ENCODE measurements around the gene CYP4X1. TPM values are rescaled to one million over a fixed set of nuclear protein-coding genes. Genes with fewer than 3 reads are reported as not detected.

Gene CYP4X1
- total and polyA plus RNA-seq, 2 donors from 2014 or later, result 4.8 to 5.6 TPM

- intact Hi-C loops (cut with DNase I), result no loop called here
- H3K27ac ChIP-seq (ENCODE audit: low read depth in 2 of 2, low read length in 2 of 2), result no peak overlapping the region
Observed at GRCh38 chr1:47021070-47021469, 2.4 kb upstream of the CYP4X1 start.

GRCh38 chr1:47024141-47024801 lies 802 bp downstream of the CYP4X1 start:
- Histone ChIP-seq H3K27me3 (ENCODE audit: control insufficient read depth, insufficient read depth, low read length) (no peaks in the 10 kb centered on the region), H3K36me3 (ENCODE audit: control insufficient read depth in 2 of 3, insufficient read depth in 3 of 3, low read length in 3 of 3) (no peaks in the 10 kb centered on the region), H3K9me3 (ENCODE audit: control insufficient read depth in 2 of 3, insufficient read depth in 1 of 3, low read length in 3 of 3) (no peaks in the 10 kb centered on the region), H3K4me1 (ENCODE audit: control insufficient read depth in 2 of 3, insufficient read depth in 2 of 3, low read depth in 1 of 3, low read length in 3 of 3) (peaks cover 0 to 4% (median 4%) of the 10 kb centered on the region in 3 donors), H3K4me3 (ENCODE audit: low read length in 3 of 3) (peak overlapping the region in 2 of 3 donors; percentile 14 to 42), H3K9ac (ENCODE audit: low read length in 3 of 3) (no peak overlapping the region), H3K27ac (ENCODE audit: low read depth in 2 of 2, low read length in 2 of 2) (no peak overlapping the region)
- DNase-seq, result peak in 2 of 5 donors; percentile 36 to 70
- FAIRE-seq, result no peak
- intact Hi-C loops (cut with DNase I), result no loop called here
- TF ChIP-seq CTCF (IDR thresholded peaks at IDR 0.05; ENCODE audit: borderline replicate concordance, extremely low read depth, insufficient read depth), result no peak

More at GRCh38 chr1:47021070-47021469, 2.4 kb upstream of the CYP4X1 start:
- no peak overlapping the region for H3K4me3 ChIP-seq (ENCODE audit: low read length in 3 of 3)
- FAIRE-seq (no peak), DNase-seq (peak in 1 of 5 donors; percentile 24)
- peaks cover 0 to 4% (median 4%) of the 10 kb centered on the region in 3 donors for H3K4me1 ChIP-seq (ENCODE audit: control insufficient read depth in 2 of 3, insufficient read depth in 2 of 3, low read depth in 1 of 3, low read length in 3 of 3)
- TF ChIP-seq CTCF (IDR thresholded peaks at IDR 0.05; ENCODE audit: borderline replicate concordance, extremely low read depth, insufficient read depth), result no peak
- no peaks in the 10 kb centered on the region for H3K36me3 ChIP-seq (ENCODE audit: control insufficient read depth in 2 of 3, insufficient read depth in 3 of 3, low read length in 3 of 3)
- H3K9ac ChIP-seq (ENCODE audit: low read length in 3 of 3), result no peak overlapping the region
- H3K9me3 ChIP-seq (ENCODE audit: control insufficient read depth in 2 of 3, insufficient read depth in 1 of 3, low read length in 3 of 3), result no peaks in the 10 kb centered on the region
- H3K27me3 ChIP-seq (ENCODE audit: control insufficient read depth, insufficient read depth, low read length), result no peaks in the 10 kb centered on the region

- peak overlapping the region in 1 of 2 donors; percentile 3 for H3K27ac ChIP-seq (ENCODE audit: low read depth in 2 of 2, low read length in 2 of 2)
- FAIRE-seq (no peak), DNase-seq (no peak)
- peaks cover 0 to 6% (median 0%) of the 10 kb centered on the region in 3 donors for H3K4me1 ChIP-seq (ENCODE audit: control insufficient read depth in 2 of 3, insufficient read depth in 2 of 3, low read depth in 1 of 3, low read length in 3 of 3)
- no peak overlapping the region for H3K9ac ChIP-seq (ENCODE audit: low read length in 3 of 3)
- no peak for TF ChIP-seq CTCF (IDR thresholded peaks at IDR 0.05; ENCODE audit: borderline replicate concordance, extremely low read depth, insufficient read depth)
- intact Hi-C loops (cut with DNase I), result no loop called here
- H3K27me3 ChIP-seq (ENCODE audit: control insufficient read depth, insufficient read depth, low read length), result no peaks in the 10 kb centered on the region
- no peak overlapping the region for H3K4me3 ChIP-seq (ENCODE audit: low read length in 3 of 3)
- H3K36me3 ChIP-seq (ENCODE audit: control insufficient read depth in 2 of 3, insufficient read depth in 3 of 3, low read length in 3 of 3), result no peaks in the 10 kb centered on the region
- H3K9me3 ChIP-seq (ENCODE audit: control insufficient read depth in 2 of 3, insufficient read depth in 1 of 3, low read length in 3 of 3), result no peaks in the 10 kb centered on the region
Observed at GRCh38 chr1:47030170-47030805, 6.8 kb downstream of the CYP4X1 start.
